GM21786 (cell line): ENCODE results near the gene ADCY1.

Source experiments
- ATAC-seq: cut with Tn5 transposase; IDR thresholded peaks from one replicate; pipeline ENCODE4 v1.9.1; 2021; ENCODE audit not compliant: unreplicated experiment

Gene ADCY1

GRCh38 chr7:45689011-45689796 lies 115.0 kb downstream of the ADCY1 start:
- ATAC-seq = no peak

DNA sequence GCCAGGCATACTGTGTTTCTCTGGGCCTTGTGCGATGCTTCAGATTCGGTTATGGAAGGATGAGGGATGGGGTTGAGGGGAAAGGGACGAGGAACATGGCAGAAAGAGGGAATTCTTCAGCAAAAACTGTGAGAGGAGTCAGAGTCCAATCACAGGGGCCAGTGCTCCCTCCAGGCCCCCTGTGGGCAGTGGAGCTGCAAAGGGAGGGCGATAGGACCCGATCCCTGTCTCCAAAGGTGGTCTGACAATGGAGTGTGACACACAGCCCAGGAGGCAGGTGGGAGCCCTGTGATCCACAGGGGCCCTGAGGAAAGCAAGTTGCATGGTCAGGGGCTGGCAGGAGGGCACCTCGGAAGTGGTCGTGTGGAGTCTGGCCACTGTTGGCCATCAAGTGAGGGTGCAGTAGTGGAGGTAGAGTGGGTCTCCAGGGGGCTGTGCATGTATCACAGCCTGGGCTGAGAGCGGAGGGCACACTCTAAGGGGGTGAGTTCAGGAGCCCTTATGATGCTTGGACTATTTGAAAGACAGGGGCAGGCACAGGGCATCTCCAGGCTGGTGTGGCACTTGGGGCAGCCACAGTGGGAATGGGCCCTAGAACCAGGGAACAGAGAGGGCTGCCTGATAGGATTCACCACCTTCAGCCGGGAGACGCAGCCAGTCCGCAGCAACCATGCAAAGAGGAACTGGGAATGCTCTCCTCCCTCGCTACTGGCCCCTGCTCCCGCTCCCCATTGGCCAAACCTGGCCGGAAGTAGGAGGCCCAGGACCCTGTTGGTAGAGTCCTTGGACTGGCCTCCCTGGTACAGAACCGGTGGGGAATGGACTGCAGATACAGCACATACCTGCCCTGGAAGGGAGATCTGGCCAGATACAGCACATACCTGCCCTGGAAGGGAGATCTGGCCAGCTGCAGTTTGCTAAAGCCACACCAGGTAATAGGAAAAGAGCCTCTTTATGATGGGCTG lies 115.9 kb downstream of the ADCY1 start:
- ATAC-seq = no peak

- ATAC-seq = no peak
Observed at GRCh38 chr7:45690762-45691150, 116.6 kb downstream of the ADCY1 start.

DNA sequence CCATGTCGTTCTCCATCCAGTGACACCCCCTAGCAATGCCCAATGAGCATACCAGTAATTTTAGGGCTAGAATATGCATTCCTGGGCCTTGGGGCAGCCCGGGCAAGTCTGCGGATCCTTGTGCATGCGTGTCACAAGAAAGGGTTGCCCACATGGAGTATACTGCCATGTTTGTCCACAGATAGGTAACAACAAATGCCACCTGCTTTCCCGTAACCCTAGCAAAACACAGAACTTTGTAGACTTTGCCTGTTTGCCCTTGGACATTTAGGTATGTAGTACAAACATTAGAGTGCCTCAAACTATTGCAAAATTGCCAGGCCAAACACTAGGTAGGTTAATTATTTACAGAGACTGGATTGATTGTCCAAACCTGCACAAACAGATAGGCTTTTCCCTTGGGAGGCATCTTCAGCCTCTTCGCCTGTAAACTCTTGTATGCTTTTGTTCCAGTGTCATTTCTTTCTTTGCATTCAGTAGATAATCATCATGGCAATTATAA lies 117.0 kb downstream of the ADCY1 start:
- ATAC-seq = no peak

- ATAC-seq = no peak
Observed at GRCh38 chr7:45692031-45692430, 117.9 kb downstream of the ADCY1 start.

DNA sequence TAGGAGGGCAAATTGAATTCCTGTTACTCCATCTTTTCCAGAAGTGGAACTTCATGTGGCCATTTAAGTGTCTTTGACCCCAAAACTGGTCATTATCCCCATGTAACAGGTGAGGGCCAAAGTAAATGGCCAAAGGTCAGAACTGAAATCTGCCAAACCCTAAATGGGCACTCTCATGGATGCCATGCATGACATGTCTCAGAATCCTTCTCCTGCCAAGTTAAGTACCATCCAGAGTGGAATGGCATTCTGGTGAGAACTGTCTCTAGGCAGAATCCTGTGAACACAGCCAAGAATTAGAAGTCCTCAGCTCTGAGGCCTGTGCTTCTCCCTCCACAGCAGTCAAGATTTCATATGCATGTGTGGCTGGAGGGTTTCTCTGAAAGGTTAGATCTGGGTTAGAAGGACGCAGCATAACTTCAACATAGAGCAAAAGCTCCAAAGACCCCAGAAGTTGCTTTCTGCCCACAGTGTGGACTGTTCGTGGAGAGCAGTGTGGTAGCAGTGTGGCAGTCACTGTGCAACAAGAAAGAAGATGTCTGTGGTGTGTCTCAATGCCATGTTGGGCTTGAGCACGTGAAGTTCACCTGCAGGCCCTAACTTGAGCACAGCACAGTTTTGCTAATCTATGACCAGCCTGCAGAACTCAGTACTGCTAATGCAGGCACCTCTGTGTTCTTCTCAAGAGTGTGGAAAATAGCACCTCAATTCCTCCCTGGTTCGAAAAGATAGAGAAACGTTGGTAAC lies 121.3 kb downstream of the ADCY1 start:
- ATAC-seq = no peak

DNA sequence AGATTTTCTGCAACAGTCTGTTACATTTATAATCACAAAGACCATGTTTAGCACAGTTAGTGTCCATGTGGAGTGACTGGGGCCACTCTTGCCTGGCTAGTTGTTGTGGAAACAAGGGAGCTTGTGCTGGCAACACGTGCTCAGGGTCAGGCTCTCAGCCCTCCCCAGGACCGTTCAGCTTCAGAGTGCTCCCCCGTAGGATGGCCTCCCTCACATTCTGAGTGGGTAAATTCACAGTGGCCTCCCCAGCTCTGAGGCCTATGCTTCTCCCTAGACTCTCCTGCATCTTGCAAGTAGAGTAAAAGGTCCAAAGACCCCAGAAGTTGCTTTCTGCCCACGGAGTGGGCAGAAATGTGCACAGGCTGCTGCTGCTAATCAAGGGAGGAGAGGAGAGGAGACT lies 122.3 kb downstream of the ADCY1 start:
- no peak for ATAC-seq

GRCh38 chr7:45697576-45698136 lies 123.5 kb downstream of the ADCY1 start:
- ATAC-seq = no peak

- ATAC-seq = no peak
Observed at GRCh38 chr7:45698303-45699014, 124.3 kb downstream of the ADCY1 start.

- ATAC-seq = no peak
Observed at GRCh38 chr7:45699015-45699309, 124.8 kb downstream of the ADCY1 start.

- no peak for ATAC-seq
Observed at GRCh38 chr7:45699726-45700390, 125.7 kb downstream of the ADCY1 start.

DNA sequence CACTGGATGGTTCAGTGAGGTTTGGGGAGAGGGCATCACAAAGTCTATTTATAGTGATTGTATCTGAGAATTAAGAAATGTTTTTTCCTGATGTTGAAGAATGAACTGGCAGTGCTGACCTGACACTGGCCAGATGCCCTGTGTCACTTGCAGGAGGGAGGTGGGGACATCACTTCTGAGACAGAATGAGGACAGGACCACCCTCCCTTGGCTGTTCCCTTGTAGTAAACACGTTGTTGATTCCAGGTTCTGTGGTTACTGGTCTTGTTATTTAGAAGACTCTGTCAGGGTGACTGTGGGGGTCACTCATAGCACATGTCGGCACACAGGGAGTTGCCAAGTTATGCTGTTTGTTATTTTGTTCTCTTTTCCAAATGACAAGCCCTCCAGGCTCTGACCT lies 126.4 kb downstream of the ADCY1 start:
- no peak for ATAC-seq

GRCh38 chr7:45701701-45702510 lies 127.7 kb downstream of the ADCY1 start:
- no peak for ATAC-seq

DNA sequence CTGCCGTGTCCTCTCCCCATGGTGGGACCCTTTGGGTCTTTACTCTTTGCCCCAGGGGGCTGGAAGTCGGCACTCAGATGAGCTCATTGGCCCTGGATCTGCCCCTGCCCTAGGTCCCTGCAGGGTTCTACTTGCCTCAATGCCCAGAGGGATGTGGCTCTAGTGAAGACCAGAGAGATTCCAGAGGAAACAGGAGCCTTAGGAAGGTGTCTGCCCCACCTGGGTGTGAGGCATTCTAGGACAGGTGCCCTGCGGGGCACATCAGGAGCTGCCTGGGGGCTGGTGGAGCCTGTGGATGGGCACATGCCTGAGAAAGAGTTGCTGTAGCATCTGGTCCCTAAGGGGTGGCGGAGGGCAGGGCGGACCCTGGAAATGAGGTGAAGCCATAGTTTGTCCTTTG lies 128.6 kb downstream of the ADCY1 start:
- no peak for ATAC-seq

GRCh38 chr7:45703373-45703821 lies 129.2 kb downstream of the ADCY1 start:
- ATAC-seq = no peak

- ATAC-seq = no peak
Observed at GRCh38 chr7:45703911-45704682, 129.9 kb downstream of the ADCY1 start.

- no peak for ATAC-seq
Observed at GRCh38 chr7:45704683-45705016, 130.5 kb downstream of the ADCY1 start.
